Fibroblast of lung (primary cell): ENCODE measurements around the gene UTP20. TPM values are rescaled to one million over a fixed set of nuclear protein-coding genes. Genes with fewer than 3 reads are reported as not detected.
A peak's percentile ranks its signal among the peaks of the same experiment; 100 is the strongest.

ENCODE experiments used
- DNase-seq, 2 donors: peaks; one replicate each; pipeline versions ENCODE4 v3.0.0 to v3.0.0-alpha.2; 2010; ENCODE audit warnings: low read depth in 2 of 2
- H2AFZ ChIP-seq: 2 replicates; pipeline ENCODE4 v1.5.1; 2012; ENCODE audit warnings: low read length, control low read depth, inconsistent platforms
- H3K27ac ChIP-seq: 2 replicates; pipeline ENCODE4 v1.5.1; 2011; ENCODE audit warnings: low read length, control low read depth; ENCODE audit not compliant: insufficient read depth
- H3K27me3 ChIP-seq: 2 replicates; pipeline ENCODE4 v1.5.1; 2011; ENCODE audit warnings: mild to moderate bottlenecking, low read length; ENCODE audit not compliant: control insufficient read depth, insufficient read depth
- H3K36me3 ChIP-seq: 2 replicates; pipeline ENCODE4 v1.5.1; 2011; ENCODE audit warnings: low read length; ENCODE audit not compliant: control insufficient read depth, insufficient read depth
- H3K4me1 ChIP-seq: 2 replicates; pipeline ENCODE4 v1.5.1; 2011; ENCODE audit warnings: low read length; ENCODE audit not compliant: control insufficient read depth, insufficient read depth; ENCODE audit errors: extremely low read depth
- H3K4me2 ChIP-seq: 2 replicates; pipeline ENCODE4 v1.5.1; 2011; ENCODE audit warnings: low read length, control low read depth; ENCODE audit not compliant: insufficient read depth; ENCODE audit errors: extremely low read depth
- H3K4me3 ChIP-seq, 4 experiments: fragments of 200-600 bp in 1 of 4; sonication (generic) in 1 of 4; replicated peaks in 1 of 4; 2 replicates each; pipeline ENCODE4 v1.5.1; 2011 to 2016; ENCODE audit warnings: low read length in 4 of 4, low read depth in 3 of 4, mild to moderate bottlenecking in 3 of 4, control low read depth in 2 of 4, inconsistent platforms in 1 of 4, mixed read lengths in 1 of 4; ENCODE audit not compliant: insufficient read depth in 1 of 4; ENCODE audit errors: control extremely low read depth in 1 of 4
- H3K79me2 ChIP-seq: 2 replicates; pipeline ENCODE4 v1.5.1; 2012; ENCODE audit warnings: mild to moderate bottlenecking, low read length, inconsistent platforms; ENCODE audit not compliant: control insufficient read depth, insufficient read depth
- H3K9ac ChIP-seq: 2 replicates; pipeline ENCODE4 v1.5.1; 2011; ENCODE audit warnings: mild to moderate bottlenecking, low read length, control low read depth; ENCODE audit not compliant: insufficient read depth
- H3K9me3 ChIP-seq: 2 replicates; pipeline ENCODE4 v1.5.1; 2012; ENCODE audit warnings: low read depth, low read length; ENCODE audit not compliant: control insufficient read depth, insufficient read depth
- H4K20me1 ChIP-seq: 2 replicates; pipeline ENCODE4 v1.5.1; 2011; ENCODE audit warnings: low read length; ENCODE audit not compliant: control insufficient read depth, insufficient read depth; ENCODE audit errors: extremely low read depth
- EZH2 ChIP-seq: IDR thresholded peaks from 2 replicates; pipeline ENCODE4 v1.5.1; 2012; ENCODE audit warnings: low read length, control low read depth, mild to moderate bottlenecking; ENCODE audit errors: missing control alignments
- polyA plus RNA-seq, 2 donors: library from polyadenylated mRNA; depleted of rRNA in 1 of 2; stranded (reverse) in 1 of 2; unstranded in 1 of 2; fragments of >200 nt; gene quantifications; 2 replicates each; pipeline ENCODE4 v1.2.1, GENCODE V29; 2011 to 2012; ENCODE audit warnings: missing spikeins in 1 of 2
- total RNA-seq: library from RNA; depleted of rRNA; stranded (reverse); fragments of >200 nt; gene quantifications from 2 replicates; pipeline ENCODE4 v1.2.1, GENCODE V29; 2014
- TF ChIP-seq, protein P1 (sequence below), 2 donors: IDR thresholded peaks in 1 of 2; conservative IDR thresholded peaks in 1 of 2; 1 replicate in 1 of 2; 2 replicates in 1 of 2; pipeline ENCODE4 v1.5.1; 2011 to 2012; ENCODE audit warnings: low read length in 2 of 2, control low read depth in 1 of 2, inconsistent platforms in 1 of 2, low read depth in 1 of 2, mild to moderate bottlenecking in 1 of 2

UTP20 gene
- total and polyA plus RNA-seq, 2 donors (not counting 1 experiment from before 2014, with no cell fraction given), result 13.3 to 13.7 TPM

DNA sequence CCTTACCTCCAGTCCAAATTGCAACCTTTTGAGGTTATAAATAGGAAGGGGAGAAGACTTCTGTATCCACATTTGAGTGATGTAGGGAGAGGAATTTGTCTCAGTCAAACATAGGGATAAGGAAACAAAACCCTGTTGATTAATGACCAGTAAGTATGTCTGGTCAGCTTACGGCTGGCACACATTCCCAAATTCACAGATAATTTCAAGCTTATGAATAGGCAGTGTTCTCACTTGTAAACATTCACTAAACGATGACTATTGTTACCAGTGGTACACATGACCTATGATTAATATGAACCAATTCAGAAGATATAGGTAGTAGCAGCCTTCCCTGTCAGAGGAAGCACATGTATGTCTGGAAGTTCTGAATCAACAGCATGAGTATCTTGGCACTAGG, 36.8 kb upstream of the UTP20 start:
- no peaks in the 10 kb centered on the region for H4K20me1 ChIP-seq
- peak in 1 of 2 donors; percentile 77 for DNase-seq
- TF ChIP-seq EZH2, result no peak
- TF ChIP-seq, protein P1, sequence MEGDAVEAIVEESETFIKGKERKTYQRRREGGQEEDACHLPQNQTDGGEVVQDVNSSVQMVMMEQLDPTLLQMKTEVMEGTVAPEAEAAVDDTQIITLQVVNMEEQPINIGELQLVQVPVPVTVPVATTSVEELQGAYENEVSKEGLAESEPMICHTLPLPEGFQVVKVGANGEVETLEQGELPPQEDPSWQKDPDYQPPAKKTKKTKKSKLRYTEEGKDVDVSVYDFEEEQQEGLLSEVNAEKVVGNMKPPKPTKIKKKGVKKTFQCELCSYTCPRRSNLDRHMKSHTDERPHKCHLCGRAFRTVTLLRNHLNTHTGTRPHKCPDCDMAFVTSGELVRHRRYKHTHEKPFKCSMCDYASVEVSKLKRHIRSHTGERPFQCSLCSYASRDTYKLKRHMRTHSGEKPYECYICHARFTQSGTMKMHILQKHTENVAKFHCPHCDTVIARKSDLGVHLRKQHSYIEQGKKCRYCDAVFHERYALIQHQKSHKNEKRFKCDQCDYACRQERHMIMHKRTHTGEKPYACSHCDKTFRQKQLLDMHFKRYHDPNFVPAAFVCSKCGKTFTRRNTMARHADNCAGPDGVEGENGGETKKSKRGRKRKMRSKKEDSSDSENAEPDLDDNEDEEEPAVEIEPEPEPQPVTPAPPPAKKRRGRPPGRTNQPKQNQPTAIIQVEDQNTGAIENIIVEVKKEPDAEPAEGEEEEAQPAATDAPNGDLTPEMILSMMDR (conservative IDR thresholded peaks at IDR 0.05 in 1 of 2, IDR thresholded peaks at IDR 0.05 in 1 of 2; ENCODE audit: low read depth in 1 of 2, low read length in 2 of 2), result no peak

DNA sequence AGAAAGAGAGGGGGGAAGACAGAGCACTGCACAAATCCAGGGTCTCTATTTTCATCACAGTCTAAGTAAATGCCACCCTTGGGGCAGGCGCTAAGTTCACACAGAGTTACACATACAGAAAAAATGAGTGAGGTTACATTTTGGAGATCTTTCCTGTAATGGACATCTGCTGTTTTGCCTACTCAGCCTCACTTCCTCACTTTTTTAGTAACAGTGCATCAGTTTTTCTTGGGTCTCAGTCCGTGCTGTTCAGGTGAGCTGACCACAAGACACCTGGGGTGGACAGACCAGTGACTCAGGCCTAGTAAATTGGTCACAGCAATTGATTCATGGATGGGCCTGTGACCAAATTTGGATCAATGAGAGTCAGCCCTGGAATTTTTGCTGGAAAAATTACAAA, 36.3 kb upstream of the UTP20 start:
- Histone ChIP-seq H3K4me2 (no peak overlapping the region), H3K27ac (no peak overlapping the region), H2AFZ (no peak overlapping the region), H3K79me2 (no peaks in the 10 kb centered on the region), H3K36me3 (no peaks in the 10 kb centered on the region), H3K4me3 (no peak overlapping the region), H3K9me3 (no peaks in the 10 kb centered on the region), H4K20me1 (no peaks in the 10 kb centered on the region), H3K4me1 (no peaks in the 10 kb centered on the region), H3K9ac (no peak overlapping the region), H3K27me3 (no peaks in the 10 kb centered on the region)
- TF ChIP-seq, protein P1 (conservative IDR thresholded peaks at IDR 0.05 in 1 of 2, IDR thresholded peaks at IDR 0.05 in 1 of 2; ENCODE audit: low read depth in 1 of 2, low read length in 2 of 2), result no peak
- TF ChIP-seq EZH2, result no peak
- DNase-seq, result no peak

More for the DNA sequence above, 36.8 kb upstream of the UTP20 start:
- Histone ChIP-seq H3K4me1 (no peaks in the 10 kb centered on the region), H3K4me3 (no peak overlapping the region), H3K9ac (no peak overlapping the region), H3K79me2 (no peaks in the 10 kb centered on the region), H3K27me3 (no peaks in the 10 kb centered on the region), H2AFZ (no peak overlapping the region), H3K4me2 (no peak overlapping the region), H3K9me3 (no peaks in the 10 kb centered on the region), H3K27ac (no peak overlapping the region), H3K36me3 (no peaks in the 10 kb centered on the region)

DNA sequence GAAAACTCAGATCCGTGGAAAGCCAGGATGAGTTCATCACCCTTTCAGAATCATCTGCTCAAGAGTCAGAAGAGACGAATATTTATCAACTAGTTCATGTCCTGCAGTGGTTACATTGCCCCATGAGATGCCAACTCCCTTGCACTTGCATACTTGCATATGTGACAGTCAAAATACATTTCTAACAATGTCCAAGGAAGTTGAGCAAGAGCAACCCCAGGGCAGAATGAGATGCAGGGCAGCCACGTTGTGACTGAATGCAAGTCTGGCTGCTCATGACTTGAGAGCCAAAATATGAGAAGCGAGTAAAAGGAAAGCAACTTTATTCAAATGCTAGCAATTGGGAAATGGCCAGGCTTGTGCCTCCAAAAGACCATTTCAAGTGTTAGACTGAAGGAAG, 23.6 kb upstream of the UTP20 start:
- DNase-seq, result no peak
- H3K79me2 ChIP-seq, result no peaks in the 10 kb centered on the region
- H3K36me3 ChIP-seq, result no peaks in the 10 kb centered on the region
- TF ChIP-seq, protein P1 (conservative IDR thresholded peaks at IDR 0.05 in 1 of 2, IDR thresholded peaks at IDR 0.05 in 1 of 2; ENCODE audit: low read depth in 1 of 2, low read length in 2 of 2), result no peak
- TF ChIP-seq EZH2, result no peak
- H3K9me3 ChIP-seq, result no peaks in the 10 kb centered on the region
- H3K4me1 ChIP-seq, result no peaks in the 10 kb centered on the region
- no peaks in the 10 kb centered on the region for H3K27me3 ChIP-seq
- no peak overlapping the region for H3K9ac ChIP-seq
- no peaks in the 10 kb centered on the region for H4K20me1 ChIP-seq
- H3K4me2 ChIP-seq, result no peak overlapping the region
- H3K27ac ChIP-seq, result no peak overlapping the region
- no peak overlapping the region for H2AFZ ChIP-seq
- H3K4me3 ChIP-seq, result no peak overlapping the region
